Calu3 (cell line): ENCODE data around the gene MSI1. TPM values are rescaled to one million over a fixed set of nuclear protein-coding genes. Genes with fewer than 3 reads are reported as not detected.
A peak's percentile ranks its signal among the peaks of the same experiment; 100 is the strongest.

ENCODE experiments used
- BruUV-seq: library from RNA; stranded (reverse); fragments of 400-500 nt; replicated peaks from 2 replicates; lab custom pipeline; 2021; lab: Mats Ljungman, UMichigan
- CTCF ChIA-PET: fragments of 300-600 bp; sonication (Branson Sonifier 250); formaldehyde crosslinking; loops from one replicate; lab custom pipeline; 2022; ENCODE audit warnings: antibody characterized with exemption; lab: Charles Lee
- DNase-seq: peaks from one replicate; pipeline ENCODE4 v3.0.0; 2022
- H3K27ac Mint-ChIP-seq: one replicate; pipeline ENCODE4 v1.8.0; 2022; ENCODE audit warnings: mixed read lengths; ENCODE audit not compliant: unreplicated experiment
- H3K27me3 Mint-ChIP-seq: one replicate; pipeline ENCODE4 v1.8.0; 2022; ENCODE audit warnings: mixed read lengths; ENCODE audit not compliant: unreplicated experiment
- H3K36me3 Mint-ChIP-seq: one replicate; pipeline ENCODE4 v1.8.0; 2022; ENCODE audit warnings: mild to moderate bottlenecking, moderate library complexity, mixed read lengths; ENCODE audit not compliant: insufficient read depth, unreplicated experiment
- H3K4me1 Mint-ChIP-seq: one replicate; pipeline ENCODE4 v1.8.0; 2022; ENCODE audit warnings: mild to moderate bottlenecking, low read depth, mixed read lengths; ENCODE audit not compliant: unreplicated experiment
- H3K4me3 Mint-ChIP-seq: one replicate; pipeline ENCODE4 v1.8.0; 2022; ENCODE audit warnings: mild to moderate bottlenecking, low read depth, moderate library complexity, mixed read lengths; ENCODE audit not compliant: unreplicated experiment
- H3K9me3 Mint-ChIP-seq: one replicate; pipeline ENCODE4 v1.8.0; 2022; ENCODE audit warnings: low read depth, mixed read lengths; ENCODE audit not compliant: unreplicated experiment
- CTCF ChIP-seq: fragments of 200-600 bp; IDR thresholded peaks from one replicate; pipeline ENCODE4 v1.8.0; 2022; ENCODE audit warnings: antibody characterized with exemption; ENCODE audit not compliant: unreplicated experiment
- intact Hi-C: fragments of 100-400 bp; cut with micrococcal nuclease; formaldehyde crosslinking; loops from one replicate; pipeline ENCODE4 v1.10.0; 2022; ENCODE audit not compliant: unreplicated experiment
- total RNA-seq: library from RNA; stranded (reverse); gene quantifications from 2 replicates; pipeline ENCODE4 v1.2.3, GENCODE V29; 2022

MSI1 gene
- total RNA-seq, 1 experiment from 2014 or later = 1.4 TPM

GRCh38 chr12:120301962-120302815 lies 66.8 kb downstream of the MSI1 start, which contains the start of gene SIRT4:
Gene SIRT4 (plus strand): TSS chr12:120302321. CDS start chr12:120303562, 1,241 bp downstream.
- Mint-ChIP-seq H3K27me3 (peaks cover 13% of the 10 kb centered on the region), H3K27ac (peak within 1 kb of the TSS; percentile 88), H3K36me3 (peaks cover 13% of the 10 kb centered on the region), H3K4me1 (peaks cover 15% of the 10 kb centered on the region), H3K4me3 (peak within 1 kb of the TSS; percentile 94), H3K9me3 (no peaks in the 10 kb centered on the region)
- CTCF ChIA-PET = interaction anchor here (0.5 to 1.7 kb wide), 21 partner anchors 9 to 1924 kb away, joined by 3 to 25 read pairs (median 4); partner anchors contain the start of genes POP5, PXN, RNU4-1 and RNU4-2
- BruUV-seq = no TSS peak
- no peak for TF ChIP-seq CTCF
- DNase-seq = peak; percentile 91
- intact Hi-C loops = no loop called here

- Mint-ChIP-seq H3K4me3 (no peak within 1 kb of the TSS), H3K4me1 (peaks cover 15% of the 10 kb centered on the region), H3K27me3 (no peaks in the 10 kb centered on the region), H3K27ac (no peak within 1 kb of the TSS), H3K36me3 (no peaks in the 10 kb centered on the region), H3K9me3 (no peaks in the 10 kb centered on the region)
- peak; percentile 81 for DNase-seq
- no peak for TF ChIP-seq CTCF
- BruUV-seq = no TSS peak
- intact Hi-C loops = loop anchor here (5.0 kb wide), 1 partner anchor 176 kb away; the partner anchor contains the start of gene RAB35
- CTCF ChIA-PET = interaction anchor here (0.5 to 2.8 kb wide), 12 partner anchors 9 to 687 kb away, joined by 3 to 53 read pairs (median 5); partner anchors contain the start of gene SIRT4
Measured at GRCh38 chr12:120292661-120293531, 76.1 kb downstream of the MSI1 start, which contains the start of gene RNU4-1. Gene RNU4-1 (minus strand): TSS chr12:120293237.

GRCh38 chr12:120292411-120292660 lies 76.6 kb downstream of the MSI1 start:
- H3K27me3 Mint-ChIP-seq = no peaks in the 10 kb centered on the region
- no peaks in the 10 kb centered on the region for H3K36me3 Mint-ChIP-seq
- peaks cover 15% of the 10 kb centered on the region for H3K4me1 Mint-ChIP-seq
- H3K9me3 Mint-ChIP-seq = no peaks in the 10 kb centered on the region
- BruUV-seq = TSS peak; percentile 98
- H3K27ac Mint-ChIP-seq = no peak overlapping the region
- no peak for TF ChIP-seq CTCF
- CTCF ChIA-PET = interaction anchor here (0.6 to 2.8 kb wide), 6 partner anchors 22 to 688 kb away, joined by 3 to 53 read pairs (median 5); no protein-coding TSS in a partner anchor
- no peak overlapping the region for H3K4me3 Mint-ChIP-seq
- intact Hi-C loops = loop anchor here (5.0 kb wide), 1 partner anchor 175 kb away; the partner anchor contains the start of gene RAB35
- no peak for DNase-seq

Other genes with a start within 250 kb of the MSI1 start
- gene GCN1, start 174.4 kb downstream of the MSI1 start, total RNA-seq = 168 and 188 TPM in 2 replicates
- gene RPLP0, start 168.1 kb downstream of the MSI1 start, total RNA-seq = 1,595 and 1,852 TPM in 2 replicates
- gene PXN, start 103.4 kb downstream of the MSI1 start, total RNA-seq = 156 and 172 TPM in 2 replicates
- gene RNU4-2, start 77.3 kb downstream of the MSI1 start, total RNA-seq = 5,016 and 6,756 TPM in 2 replicates
- 2,759 and 3,670 TPM in 2 replicates for gene RNU4-1, start 75.9 kb downstream of the MSI1 start, total RNA-seq
- gene SIRT4, start 66.8 kb downstream of the MSI1 start, total RNA-seq = 1.1 and 1.6 TPM in 2 replicates
- gene PLA2G1B, start 41.4 kb downstream of the MSI1 start, total RNA-seq = not detected in 2 replicates
- gene COX6A1, start 68.9 kb upstream of the MSI1 start, total RNA-seq = 482 and 487 TPM in 2 replicates
- 29.4 and 34.4 TPM in 2 replicates for gene TRIAP1, start 77.2 kb upstream of the MSI1 start, total RNA-seq
- gene GATC, start 77.3 kb upstream of the MSI1 start, total RNA-seq = 29.7 and 43.7 TPM in 2 replicates
- gene SRSF9, start 100.6 kb upstream of the MSI1 start, total RNA-seq = 284 and 292 TPM in 2 replicates
- 419 and 423 TPM in 2 replicates for gene DYNLL1, start 126.9 kb upstream of the MSI1 start, total RNA-seq
- gene COQ5, start 160.0 kb upstream of the MSI1 start, total RNA-seq = 33.8 and 36.8 TPM in 2 replicates
- 172 and 206 TPM in 2 replicates for gene RNF10, start 165.2 kb upstream of the MSI1 start, total RNA-seq
- 81.0 and 84.4 TPM in 2 replicates for gene POP5, start 212.2 kb upstream of the MSI1 start, total RNA-seq